Naive thymus-derived CD4-positive, alpha-beta T cell (primary cell): ENCODE measurements around the gene JSRP1. TPM values are rescaled to one million over a fixed set of nuclear protein-coding genes. Genes with fewer than 3 reads are reported as not detected.

Experiments
- ATAC-seq: fragments of 150-1000 bp; cut with Tn5 transposase; 2 replicates; pipeline ENCODE4 v1.10.0; 2021; ENCODE audit warnings: mild to moderate bottlenecking, moderate library complexity
- CTCF ChIA-PET: fragments of 350-600 bp; sonication (Branson Sonifier 250); formaldehyde crosslinking; loops from one replicate; lab custom pipeline; 2021; ENCODE audit warnings: antibody characterized with exemption; lab: Charles Lee
- POLR2A ChIA-PET: fragments of 350-600 bp; sonication (Branson Sonifier 250); formaldehyde crosslinking; loops from one replicate; lab custom pipeline; 2021; ENCODE audit warnings: antibody characterized with exemption, inconsistent platforms; lab: Charles Lee
- DNase-seq, 9 donors: peaks; one replicate each; pipeline versions ENCODE4 v3.0.0 to v3.0.0-alpha.2; 2020 to 2022; ENCODE audit warnings: mixed read lengths in 1 of 9
- H3K27ac ChIP-seq: one replicate; pipeline ENCODE4 v1.7.0; 2013; ENCODE audit warnings: mild to moderate bottlenecking, low read depth, low read length, moderate library complexity
- H3K27me3 ChIP-seq, 2 donors: one replicate each; pipeline ENCODE4 v1.7.0; 2013; ENCODE audit warnings: low read length in 2 of 2, mild to moderate bottlenecking in 2 of 2, moderate library complexity in 2 of 2; ENCODE audit not compliant: control insufficient read depth in 2 of 2, insufficient read depth in 2 of 2
- H3K36me3 ChIP-seq, 3 experiments: 1 replicate in 2 of 3; 2 replicates in 1 of 3; pipeline ENCODE4 v1.7.0; 2013; ENCODE audit warnings: low read length in 3 of 3, mild to moderate bottlenecking in 3 of 3, moderate library complexity in 1 of 3; ENCODE audit not compliant: insufficient read depth in 3 of 3, control insufficient read depth in 2 of 3
- H3K4me1 ChIP-seq, 2 donors: one replicate each; pipeline ENCODE4 v1.7.0; 2013; ENCODE audit warnings: low read length in 2 of 2, mild to moderate bottlenecking in 2 of 2, moderate library complexity in 1 of 2; ENCODE audit not compliant: control insufficient read depth in 2 of 2, insufficient read depth in 2 of 2
- H3K4me3 ChIP-seq: 2 replicates; pipeline ENCODE4 v1.7.0; 2013; ENCODE audit warnings: mild to moderate bottlenecking, low read length
- H3K9me3 ChIP-seq, 3 experiments: 1 replicate in 2 of 3; 2 replicates in 1 of 3; pipeline ENCODE4 v1.7.0; 2013; ENCODE audit warnings: low read length in 3 of 3; ENCODE audit not compliant: control insufficient read depth in 2 of 3
- H3K27ac Mint-ChIP-seq, 9 donors: one replicate each; pipeline ENCODE4 v1.8.0; 2020 to 2022; ENCODE audit warnings: mixed read lengths in 9 of 9, mild to moderate bottlenecking in 8 of 9, moderate library complexity in 5 of 9, inconsistent platforms in 2 of 9
- H3K27me3 Mint-ChIP-seq, 5 donors: one replicate each; pipeline ENCODE4 v1.8.0; 2021 to 2022; ENCODE audit warnings: mixed read lengths in 5 of 5, mild to moderate bottlenecking in 1 of 5
- H3K36me3 Mint-ChIP-seq, 5 donors: one replicate each; pipeline ENCODE4 v1.8.0; 2020 to 2022; ENCODE audit warnings: mixed read lengths in 5 of 5, mild to moderate bottlenecking in 3 of 5, inconsistent platforms in 1 of 5
- H3K4me1 Mint-ChIP-seq, 7 donors: one replicate each; pipeline ENCODE4 v1.8.0; 2020 to 2022; ENCODE audit warnings: mixed read lengths in 7 of 7, mild to moderate bottlenecking in 3 of 7, inconsistent platforms in 1 of 7
- H3K4me3 Mint-ChIP-seq, 10 donors: one replicate each; pipeline ENCODE4 v1.8.0; 2020 to 2022; ENCODE audit warnings: mild to moderate bottlenecking in 10 of 10, mixed read lengths in 10 of 10, moderate library complexity in 6 of 10, inconsistent platforms in 2 of 10
- H3K9me3 Mint-ChIP-seq, 11 donors: one replicate each; pipeline ENCODE4 v1.8.0; 2020 to 2022; ENCODE audit warnings: mixed read lengths in 11 of 11, mild to moderate bottlenecking in 4 of 11, inconsistent platforms in 1 of 11, moderate library complexity in 1 of 11
- intact Hi-C, 2 donors: fragments of 100-400 bp; cut with micrococcal nuclease; formaldehyde crosslinking; loops; one replicate each; pipeline ENCODE4 v1.15.1; 2023
- polyA plus RNA-seq, 2 donors: library from polyadenylated mRNA; unstranded; fragments of 300-500 nt; fragmentation: Illumina TruSeq; gene quantifications; one replicate each; pipeline ENCODE4 v1.2.3, GENCODE V29; 2021
- total RNA-seq, 6 experiments: library from RNA in 5 of 6; stranded (reverse) in 5 of 6; gene quantifications; 1 replicate in 5 of 6; 2 replicates in 1 of 6; pipeline ENCODE4 v1.2.3 and lab custom pipeline; 2021 to 2026

Gene JSRP1
- total and polyA plus RNA-seq, 7 experiments from 2014 or later: 0.24 to 0.54 (median 0.34) TPM; not detected in 3

DNA sequence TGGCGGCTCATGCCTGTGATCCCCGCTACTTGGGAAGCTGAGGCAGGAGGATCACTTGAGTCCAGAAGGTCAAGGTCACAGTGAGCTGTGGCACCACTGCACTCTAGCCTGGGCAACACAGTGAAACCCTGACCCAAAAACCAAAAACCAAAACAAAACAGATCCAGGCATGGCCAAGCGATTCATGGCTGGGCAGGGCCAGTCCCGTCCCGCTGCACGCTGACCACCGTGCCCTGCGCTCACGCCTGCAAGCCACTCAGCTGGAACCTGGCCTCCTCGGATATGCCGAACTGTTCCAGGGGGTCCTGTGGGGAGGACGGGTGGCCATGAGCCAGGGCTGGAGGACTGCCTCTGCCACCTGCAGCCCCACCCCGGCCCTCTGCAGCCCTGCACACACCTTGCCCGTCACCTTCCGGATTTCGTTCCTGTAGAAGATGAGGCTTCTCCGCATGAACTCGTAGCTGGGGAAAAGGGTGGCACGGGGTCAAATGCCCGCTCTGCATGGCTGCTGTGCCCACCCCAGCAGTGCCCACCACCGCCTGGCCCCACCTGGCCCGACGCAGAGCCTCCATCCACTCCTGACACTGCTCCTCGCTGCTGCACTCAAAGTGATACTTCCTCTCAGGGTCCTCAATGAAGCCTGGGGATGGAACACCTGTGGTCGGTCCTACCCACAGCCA lies 22.5 kb downstream of the JSRP1 start:
- no peaks in the 10 kb centered on the region for H3K9me3 ChIP-seq
- peaks cover 0 to 11% (median 0%) of the 10 kb centered on the region in 11 donors for H3K9me3 Mint-ChIP-seq
- ChIA-PET POLR2A (interaction anchor here (0.7 to 1.2 kb wide), 5 partner anchors 25 to 388 kb away, joined by 3 to 4 read pairs (median 3); no protein-coding TSS in a partner anchor), CTCF (interaction anchor here (0.6 to 0.8 kb wide), 2 partner anchors 96 to 152 kb away, joined by 3 to 4 read pairs; no protein-coding TSS in a partner anchor)
- no peak for DNase-seq
- H3K4me3 ChIP-seq: no peak overlapping the region
- intact Hi-C loops: no loop called here
- peak overlapping the region in 8 of 10 donors; percentile 39 to 99 (median 92) for H3K4me3 Mint-ChIP-seq
- H3K4me1 ChIP-seq: peaks cover 20 to 22% of the 10 kb centered on the region in 2 donors
- ATAC-seq: no peak
- H3K27ac ChIP-seq: no peak overlapping the region
- H3K4me1 Mint-ChIP-seq: peaks cover 17 to 41% (median 34%) of the 10 kb centered on the region in 7 donors
- peaks cover 0 to 50% (median 0%) of the 10 kb centered on the region in 3 experiments for H3K36me3 ChIP-seq
- H3K27me3 ChIP-seq: no peaks in the 10 kb centered on the region
- peaks cover 0 to 16% (median 12%) of the 10 kb centered on the region in 5 donors for H3K36me3 Mint-ChIP-seq
- H3K27ac Mint-ChIP-seq: peak overlapping the region in 8 of 9 donors; percentile 44 to 89 (median 70)
- H3K27me3 Mint-ChIP-seq: peaks cover 0 to 5% (median 0%) of the 10 kb centered on the region in 5 donors

DNA sequence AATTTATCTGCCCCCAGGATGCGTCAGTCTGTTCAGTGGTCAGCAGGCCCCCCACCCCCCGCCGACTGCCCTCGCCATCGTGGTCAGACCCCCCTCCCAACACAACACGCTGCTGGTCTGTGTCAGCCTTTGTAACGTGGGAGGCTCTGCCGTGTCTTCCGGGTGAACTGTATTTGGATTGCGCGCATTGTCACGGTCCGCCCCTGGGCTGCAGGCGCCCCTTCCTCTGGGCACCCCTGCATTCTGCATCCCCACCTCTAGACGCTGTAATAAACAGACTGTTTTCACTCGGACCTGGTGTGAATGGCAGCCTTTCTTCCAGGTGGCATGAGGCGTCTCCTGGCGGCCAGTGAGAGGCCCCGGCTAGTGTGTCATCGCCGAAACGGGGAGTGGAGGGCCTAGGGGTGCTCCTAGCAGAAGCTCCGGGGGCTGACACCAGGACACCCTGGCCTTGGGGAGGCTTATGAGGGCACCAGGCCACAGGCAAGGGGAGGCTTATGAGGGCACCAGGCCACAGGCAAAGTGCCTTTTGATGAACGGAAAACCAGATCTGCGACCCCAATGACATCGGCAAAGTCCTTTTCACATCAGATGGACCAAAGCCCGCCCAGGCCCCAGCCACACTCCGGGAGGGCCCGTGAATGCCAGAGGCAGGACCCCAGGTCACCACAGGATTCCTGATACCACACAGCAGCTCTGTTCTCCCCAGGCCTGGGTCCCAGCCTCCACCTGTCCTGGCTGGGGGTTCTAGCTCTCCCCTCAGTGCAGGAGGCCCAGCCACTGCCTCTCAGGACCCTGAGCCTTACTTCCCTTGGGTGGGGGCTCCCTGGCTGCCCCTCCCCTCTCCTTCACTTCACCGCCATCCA lies 23.7 kb downstream of the JSRP1 start:
- Mint-ChIP-seq H3K4me1 (peaks cover 14 to 29% (median 22%) of the 10 kb centered on the region in 7 donors), H3K27me3 (peaks cover 0 to 5% (median 0%) of the 10 kb centered on the region in 5 donors), H3K27ac (peak overlapping the region in 2 of 9 donors; percentile 14 to 53), H3K4me3 (peak overlapping the region in 2 of 10 donors; percentile 13 to 58), H3K36me3 (peaks cover 0 to 7% (median 6%) of the 10 kb centered on the region in 5 donors), H3K9me3 (peaks cover 0 to 8% (median 0%) of the 10 kb centered on the region in 11 donors)
- DNase-seq: no peak
- no peak for ATAC-seq
- Histone ChIP-seq H3K27me3 (no peaks in the 10 kb centered on the region), H3K36me3 (peaks cover 0 to 57% (median 0%) of the 10 kb centered on the region in 3 experiments), H3K9me3 (no peaks in the 10 kb centered on the region), H3K4me1 (peaks cover 8 to 10% of the 10 kb centered on the region in 2 donors), H3K27ac (no peak overlapping the region), H3K4me3 (no peak overlapping the region)
- CTCF ChIA-PET: no interaction called here
- intact Hi-C loops: no loop called here
- POLR2A ChIA-PET: no interaction called here

DNA sequence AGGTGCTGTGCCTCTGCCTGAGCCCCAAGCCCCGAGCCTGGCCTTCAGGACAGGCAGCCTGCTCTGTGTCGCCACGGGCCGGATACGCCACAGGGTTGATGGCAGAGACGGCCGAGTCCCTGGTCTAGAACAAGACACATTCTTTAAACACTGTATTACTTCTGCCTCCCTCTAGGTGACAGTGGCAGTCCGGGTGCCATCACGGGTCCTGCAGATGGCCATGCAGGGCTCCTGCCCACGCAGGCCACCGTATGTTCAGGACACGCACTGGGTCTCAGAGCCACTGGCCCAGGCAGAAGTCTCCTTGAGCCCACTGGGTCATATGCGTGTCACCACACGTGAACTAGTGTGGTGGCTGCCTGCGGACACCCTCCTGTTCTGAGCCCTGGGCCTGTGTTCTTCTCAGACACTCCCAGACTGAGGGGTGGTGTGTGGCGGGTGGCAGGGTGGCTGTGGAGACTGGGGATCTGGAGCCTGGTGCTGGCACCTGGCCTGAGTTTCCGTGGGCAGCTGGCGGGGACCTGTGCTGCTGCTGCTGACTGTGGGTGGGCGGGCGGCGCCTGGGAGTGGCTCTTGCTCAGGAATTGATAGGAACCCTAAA lies 24.5 kb downstream of the JSRP1 start:
- ChIA-PET POLR2A (no interaction called here), CTCF (no interaction called here)
- Histone ChIP-seq H3K4me3 (no peak overlapping the region), H3K27me3 (no peaks in the 10 kb centered on the region), H3K36me3 (peaks cover 0 to 62% (median 0%) of the 10 kb centered on the region in 3 experiments), H3K4me1 (peaks cover 6% of the 10 kb centered on the region in 2 donors), H3K9me3 (no peaks in the 10 kb centered on the region), H3K27ac (no peak overlapping the region)
- Mint-ChIP-seq H3K27ac (peak overlapping the region in 2 of 9 donors; percentile 4 to 9), H3K9me3 (peaks cover 0 to 7% (median 0%) of the 10 kb centered on the region in 11 donors), H3K36me3 (peaks cover 0 to 7% (median 4%) of the 10 kb centered on the region in 5 donors), H3K27me3 (peaks cover 0 to 5% (median 0%) of the 10 kb centered on the region in 5 donors), H3K4me3 (no peak overlapping the region), H3K4me1 (peaks cover 14 to 25% (median 20%) of the 10 kb centered on the region in 7 donors)
- intact Hi-C loops: no loop called here
- ATAC-seq (no peak), DNase-seq (no peak)

DNA sequence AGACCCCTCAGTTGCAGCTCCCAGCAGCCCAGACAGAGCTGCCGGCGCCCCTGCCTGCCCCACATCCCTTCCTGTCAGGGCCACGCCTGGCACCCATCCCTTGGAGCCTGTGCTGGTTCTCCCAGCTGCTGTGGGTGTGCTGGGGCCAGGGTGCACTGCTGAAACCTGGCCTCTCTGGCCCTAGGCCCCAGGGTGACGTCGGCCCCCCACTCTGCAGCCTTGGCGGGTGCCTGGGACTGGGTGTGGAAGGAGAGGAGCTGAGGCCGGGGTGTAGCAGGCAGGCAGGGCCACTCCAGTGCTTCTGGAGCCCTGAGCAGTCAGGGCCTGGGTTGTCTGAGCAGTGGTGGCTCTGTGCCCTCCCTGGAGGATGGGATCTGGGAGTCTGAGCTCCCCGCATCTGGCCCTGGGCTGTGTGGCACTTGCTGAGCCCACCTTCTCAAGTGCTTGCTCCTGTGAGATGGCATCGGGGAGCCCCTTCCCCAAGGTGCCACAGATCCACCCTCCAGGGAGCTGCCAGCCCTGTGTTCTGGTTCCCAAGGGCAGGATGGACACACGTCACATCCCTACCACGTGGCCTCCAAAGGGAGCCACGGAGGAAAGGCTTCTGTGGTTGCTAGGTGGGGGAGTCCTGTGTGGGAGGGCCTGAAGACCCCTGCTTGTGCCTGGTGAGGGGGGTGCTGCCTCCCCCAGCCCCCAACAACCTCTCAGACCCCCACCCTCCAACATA lies 25.2 kb downstream of the JSRP1 start:
- Mint-ChIP-seq H3K4me3 (no peak overlapping the region), H3K4me1 (peaks cover 8 to 18% (median 16%) of the 10 kb centered on the region in 7 donors), H3K27ac (peak overlapping the region in 1 of 9 donors; percentile 62), H3K27me3 (no peaks in the 10 kb centered on the region), H3K36me3 (peaks cover 0 to 3% (median 0%) of the 10 kb centered on the region in 5 donors), H3K9me3 (peaks cover 0 to 2% (median 0%) of the 10 kb centered on the region in 11 donors)
- ChIA-PET CTCF (interaction anchor here (1.3 kb wide), 1 partner anchor 31 kb away, joined by 3 read pairs; no protein-coding TSS in a partner anchor), POLR2A (no interaction called here)
- H3K4me3 ChIP-seq: no peak overlapping the region
- H3K36me3 ChIP-seq: peaks cover 0 to 69% (median 0%) of the 10 kb centered on the region in 3 experiments
- H3K9me3 ChIP-seq: no peaks in the 10 kb centered on the region
- no peak overlapping the region for H3K27ac ChIP-seq
- DNase-seq (no peak), ATAC-seq (no peak)
- H3K4me1 ChIP-seq: peaks cover 6% of the 10 kb centered on the region in 2 donors
- intact Hi-C loops: no loop called here
- no peaks in the 10 kb centered on the region for H3K27me3 ChIP-seq

- H3K36me3 Mint-ChIP-seq: peaks cover 0 to 7% (median 0%) of the 10 kb centered on the region in 5 donors
- peaks cover 0 to 2% (median 0%) of the 10 kb centered on the region in 11 donors for H3K9me3 Mint-ChIP-seq
- H3K4me1 Mint-ChIP-seq: peaks cover 8 to 16% (median 12%) of the 10 kb centered on the region in 7 donors
- no peak overlapping the region for H3K4me3 Mint-ChIP-seq
- peaks cover 0 to 78% (median 0%) of the 10 kb centered on the region in 3 experiments for H3K36me3 ChIP-seq
- no peaks in the 10 kb centered on the region for H3K9me3 ChIP-seq
- no peak for ATAC-seq
- H3K4me1 ChIP-seq: peaks cover 3% of the 10 kb centered on the region in 2 donors
- intact Hi-C loops: no loop called here
- H3K27me3 ChIP-seq: no peaks in the 10 kb centered on the region
- no peaks in the 10 kb centered on the region for H3K27me3 Mint-ChIP-seq
- ChIA-PET CTCF (interaction anchor here (0.8 to 1.3 kb wide), 2 partner anchors 14 to 32 kb away, joined by 3 read pairs; no protein-coding TSS in a partner anchor), POLR2A (no interaction called here)
- H3K27ac ChIP-seq: no peak overlapping the region
- no peak for DNase-seq
- H3K27ac Mint-ChIP-seq: peak overlapping the region in 1 of 9 donors; percentile 62
- H3K4me3 ChIP-seq: no peak overlapping the region
Measured at GRCh38 chr19:2230033-2230531, 26.1 kb downstream of the JSRP1 start.
